Measurements from ENCODE around the gene ANKRD16.

GRCh38 chr10:5818894-5819293 is 70.8 kb downstream of the ANKRD16 start:
- no peak for TF ChIP-seq HDAC2 (IDR thresholded peaks at IDR 0.05; ENCODE audit: borderline replicate concordance in 1 of 2, low read depth in 2 of 2, low read length in 2 of 2)
- TF ChIP-seq, protein P1, sequence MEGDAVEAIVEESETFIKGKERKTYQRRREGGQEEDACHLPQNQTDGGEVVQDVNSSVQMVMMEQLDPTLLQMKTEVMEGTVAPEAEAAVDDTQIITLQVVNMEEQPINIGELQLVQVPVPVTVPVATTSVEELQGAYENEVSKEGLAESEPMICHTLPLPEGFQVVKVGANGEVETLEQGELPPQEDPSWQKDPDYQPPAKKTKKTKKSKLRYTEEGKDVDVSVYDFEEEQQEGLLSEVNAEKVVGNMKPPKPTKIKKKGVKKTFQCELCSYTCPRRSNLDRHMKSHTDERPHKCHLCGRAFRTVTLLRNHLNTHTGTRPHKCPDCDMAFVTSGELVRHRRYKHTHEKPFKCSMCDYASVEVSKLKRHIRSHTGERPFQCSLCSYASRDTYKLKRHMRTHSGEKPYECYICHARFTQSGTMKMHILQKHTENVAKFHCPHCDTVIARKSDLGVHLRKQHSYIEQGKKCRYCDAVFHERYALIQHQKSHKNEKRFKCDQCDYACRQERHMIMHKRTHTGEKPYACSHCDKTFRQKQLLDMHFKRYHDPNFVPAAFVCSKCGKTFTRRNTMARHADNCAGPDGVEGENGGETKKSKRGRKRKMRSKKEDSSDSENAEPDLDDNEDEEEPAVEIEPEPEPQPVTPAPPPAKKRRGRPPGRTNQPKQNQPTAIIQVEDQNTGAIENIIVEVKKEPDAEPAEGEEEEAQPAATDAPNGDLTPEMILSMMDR (IDR thresholded peaks at IDR 0.05; ENCODE audit: control extremely low read depth in 1 of 3, insufficient read depth in 1 of 3, low read depth in 1 of 3, low read length in 3 of 3): no peak
- TF ChIP-seq POLR2A (IDR thresholded peaks at IDR 0.05; ENCODE audit: control extremely low read depth in 1 of 2, low read depth in 2 of 2, low read length in 2 of 2): no peak
- no peak for TF ChIP-seq POLR2AphosphoS5 (IDR thresholded peaks at IDR 0.05; ENCODE audit: low read depth, low read length)
- no peak for TF ChIP-seq EP300 (IDR thresholded peaks at IDR 0.05; ENCODE audit: borderline replicate concordance in 1 of 2, low read depth in 2 of 2, low read length in 2 of 2)
- no peak for TF ChIP-seq ZNF274 (IDR thresholded peaks at IDR 0.05; ENCODE audit: borderline replicate concordance, extremely low read depth, low read length)
- no peak for TF ChIP-seq CHD2 (IDR thresholded peaks at IDR 0.05; ENCODE audit: low read length)
- TF ChIP-seq TBP (IDR thresholded peaks at IDR 0.05; ENCODE audit: low read depth, low read length): no peak
